ENCODE results near the gene ZSWIM7. TPM values are rescaled to one million over a fixed set of nuclear protein-coding genes. Genes with fewer than 3 reads are reported as not detected.

Gene ZSWIM7
- total RNA-seq, 1 experiment from 2014 or later: 41.3 TPM

DNA sequence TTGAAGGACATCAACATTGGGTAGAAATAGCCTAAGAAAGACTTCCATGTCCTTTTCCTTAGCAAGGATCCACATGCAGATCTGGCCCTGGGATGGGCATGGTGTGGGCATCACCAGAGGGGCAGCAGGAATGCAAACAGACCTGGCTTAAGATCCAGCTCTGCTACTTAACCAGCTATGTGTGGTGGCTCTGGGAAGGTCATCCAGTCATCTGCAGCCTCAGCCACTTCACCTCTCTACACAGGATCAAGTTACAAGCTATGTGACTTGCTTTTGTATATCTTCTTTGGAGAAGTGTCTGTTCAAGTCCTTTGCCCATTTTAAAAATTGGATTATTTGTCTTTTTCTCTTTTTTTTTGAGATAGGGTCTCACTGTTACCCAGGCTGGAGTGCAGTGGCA is 68.1 kb downstream of the ZSWIM7 start (continued):
- TF ChIP-seq, protein P1, sequence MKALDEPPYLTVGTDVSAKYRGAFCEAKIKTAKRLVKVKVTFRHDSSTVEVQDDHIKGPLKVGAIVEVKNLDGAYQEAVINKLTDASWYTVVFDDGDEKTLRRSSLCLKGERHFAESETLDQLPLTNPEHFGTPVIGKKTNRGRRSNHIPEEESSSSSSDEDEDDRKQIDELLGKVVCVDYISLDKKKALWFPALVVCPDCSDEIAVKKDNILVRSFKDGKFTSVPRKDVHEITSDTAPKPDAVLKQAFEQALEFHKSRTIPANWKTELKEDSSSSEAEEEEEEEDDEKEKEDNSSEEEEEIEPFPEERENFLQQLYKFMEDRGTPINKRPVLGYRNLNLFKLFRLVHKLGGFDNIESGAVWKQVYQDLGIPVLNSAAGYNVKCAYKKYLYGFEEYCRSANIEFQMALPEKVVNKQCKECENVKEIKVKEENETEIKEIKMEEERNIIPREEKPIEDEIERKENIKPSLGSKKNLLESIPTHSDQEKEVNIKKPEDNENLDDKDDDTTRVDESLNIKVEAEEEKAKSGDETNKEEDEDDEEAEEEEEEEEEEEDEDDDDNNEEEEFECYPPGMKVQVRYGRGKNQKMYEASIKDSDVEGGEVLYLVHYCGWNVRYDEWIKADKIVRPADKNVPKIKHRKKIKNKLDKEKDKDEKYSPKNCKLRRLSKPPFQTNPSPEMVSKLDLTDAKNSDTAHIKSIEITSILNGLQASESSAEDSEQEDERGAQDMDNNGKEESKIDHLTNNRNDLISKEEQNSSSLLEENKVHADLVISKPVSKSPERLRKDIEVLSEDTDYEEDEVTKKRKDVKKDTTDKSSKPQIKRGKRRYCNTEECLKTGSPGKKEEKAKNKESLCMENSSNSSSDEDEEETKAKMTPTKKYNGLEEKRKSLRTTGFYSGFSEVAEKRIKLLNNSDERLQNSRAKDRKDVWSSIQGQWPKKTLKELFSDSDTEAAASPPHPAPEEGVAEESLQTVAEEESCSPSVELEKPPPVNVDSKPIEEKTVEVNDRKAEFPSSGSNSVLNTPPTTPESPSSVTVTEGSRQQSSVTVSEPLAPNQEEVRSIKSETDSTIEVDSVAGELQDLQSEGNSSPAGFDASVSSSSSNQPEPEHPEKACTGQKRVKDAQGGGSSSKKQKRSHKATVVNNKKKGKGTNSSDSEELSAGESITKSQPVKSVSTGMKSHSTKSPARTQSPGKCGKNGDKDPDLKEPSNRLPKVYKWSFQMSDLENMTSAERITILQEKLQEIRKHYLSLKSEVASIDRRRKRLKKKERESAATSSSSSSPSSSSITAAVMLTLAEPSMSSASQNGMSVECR (CRISPR knock-in tag; IDR thresholded peaks at IDR 0.05; ENCODE audit: borderline replicate concordance): no peak
- TF ChIP-seq, protein P2, sequence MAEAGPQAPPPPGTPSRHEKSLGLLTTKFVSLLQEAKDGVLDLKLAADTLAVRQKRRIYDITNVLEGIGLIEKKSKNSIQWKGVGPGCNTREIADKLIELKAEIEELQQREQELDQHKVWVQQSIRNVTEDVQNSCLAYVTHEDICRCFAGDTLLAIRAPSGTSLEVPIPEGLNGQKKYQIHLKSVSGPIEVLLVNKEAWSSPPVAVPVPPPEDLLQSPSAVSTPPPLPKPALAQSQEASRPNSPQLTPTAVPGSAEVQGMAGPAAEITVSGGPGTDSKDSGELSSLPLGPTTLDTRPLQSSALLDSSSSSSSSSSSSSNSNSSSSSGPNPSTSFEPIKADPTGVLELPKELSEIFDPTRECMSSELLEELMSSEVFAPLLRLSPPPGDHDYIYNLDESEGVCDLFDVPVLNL (CRISPR knock-in tag; IDR thresholded peaks at IDR 0.05; ENCODE audit: borderline replicate concordance, low read depth): no peak
- TF ChIP-seq NR1H2 (CRISPR knock-in tag; IDR thresholded peaks at IDR 0.05) (no peak), GRHL2 (CRISPR knock-in tag; IDR thresholded peaks at IDR 0.05; ENCODE audit: insufficient replicate concordance, severe bottlenecking) (no peak), ETV6 (CRISPR knock-in tag; IDR thresholded peaks at IDR 0.05) (no peak), RELA (CRISPR knock-in tag; IDR thresholded peaks at IDR 0.05; ENCODE audit: borderline replicate concordance) (no peak)
- TF ChIP-seq, protein P3, sequence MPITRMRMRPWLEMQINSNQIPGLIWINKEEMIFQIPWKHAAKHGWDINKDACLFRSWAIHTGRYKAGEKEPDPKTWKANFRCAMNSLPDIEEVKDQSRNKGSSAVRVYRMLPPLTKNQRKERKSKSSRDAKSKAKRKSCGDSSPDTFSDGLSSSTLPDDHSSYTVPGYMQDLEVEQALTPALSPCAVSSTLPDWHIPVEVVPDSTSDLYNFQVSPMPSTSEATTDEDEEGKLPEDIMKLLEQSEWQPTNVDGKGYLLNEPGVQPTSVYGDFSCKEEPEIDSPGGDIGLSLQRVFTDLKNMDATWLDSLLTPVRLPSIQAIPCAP (CRISPR knock-in tag; IDR thresholded peaks at IDR 0.05): no peak
- TF ChIP-seq, protein P4, sequence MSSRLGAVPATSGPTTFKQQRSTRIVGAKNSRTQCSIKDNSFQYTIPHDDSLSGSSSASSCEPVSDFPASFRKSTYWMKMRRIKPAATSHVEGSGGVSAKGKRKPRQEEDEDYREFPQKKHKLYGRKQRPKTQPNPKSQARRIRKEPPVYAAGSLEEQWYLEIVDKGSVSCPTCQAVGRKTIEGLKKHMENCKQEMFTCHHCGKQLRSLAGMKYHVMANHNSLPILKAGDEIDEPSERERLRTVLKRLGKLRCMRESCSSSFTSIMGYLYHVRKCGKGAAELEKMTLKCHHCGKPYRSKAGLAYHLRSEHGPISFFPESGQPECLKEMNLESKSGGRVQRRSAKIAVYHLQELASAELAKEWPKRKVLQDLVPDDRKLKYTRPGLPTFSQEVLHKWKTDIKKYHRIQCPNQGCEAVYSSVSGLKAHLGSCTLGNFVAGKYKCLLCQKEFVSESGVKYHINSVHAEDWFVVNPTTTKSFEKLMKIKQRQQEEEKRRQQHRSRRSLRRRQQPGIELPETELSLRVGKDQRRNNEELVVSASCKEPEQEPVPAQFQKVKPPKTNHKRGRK (CRISPR knock-in tag; IDR thresholded peaks at IDR 0.05; ENCODE audit: borderline replicate concordance): no peak

DNA sequence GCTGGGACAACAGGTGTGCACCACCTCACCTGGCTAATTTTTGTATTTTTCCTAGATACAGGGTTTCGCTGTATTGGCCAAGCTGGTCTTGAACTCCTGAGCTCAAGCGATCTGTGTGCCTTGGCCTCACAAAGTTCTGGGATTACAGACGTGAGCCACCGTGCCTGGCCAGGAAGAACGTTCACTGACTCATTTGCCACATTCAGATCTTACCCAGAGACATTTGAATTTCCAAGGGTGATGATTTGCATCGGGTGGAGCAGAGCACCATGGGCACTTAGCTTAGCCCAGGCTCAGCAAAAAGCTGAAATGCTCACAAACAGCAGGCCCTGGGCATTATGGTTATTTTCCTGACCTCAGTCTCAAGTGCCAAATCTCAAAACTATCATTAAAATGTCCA is 69.1 kb downstream of the ZSWIM7 start:
- no peak overlapping the region for H3K4me3 Mint-ChIP-seq
- H3K36me3 Mint-ChIP-seq: no peaks in the 10 kb centered on the region
- no peaks in the 10 kb centered on the region for H3K9me3 Mint-ChIP-seq
- DNase-seq (ENCODE audit: low spot score) (no peak), ATAC-seq (no peak)
- peaks cover 12% of the 10 kb centered on the region for H3K4me1 Mint-ChIP-seq
- ChIA-PET CTCF (interaction anchor here (1.7 kb wide), 1 partner anchor 15 kb away, joined by 11 read pairs; the partner anchor contains the start of gene ADORA2B), POLR2A (interaction anchor here (0.7 kb wide), 1 partner anchor 33 kb away, joined by 3 read pairs; no protein-coding TSS in a partner anchor)
- no peaks in the 10 kb centered on the region for H3K27me3 Mint-ChIP-seq (ENCODE audit: low read depth)
- TF ChIP-seq, protein P5, sequence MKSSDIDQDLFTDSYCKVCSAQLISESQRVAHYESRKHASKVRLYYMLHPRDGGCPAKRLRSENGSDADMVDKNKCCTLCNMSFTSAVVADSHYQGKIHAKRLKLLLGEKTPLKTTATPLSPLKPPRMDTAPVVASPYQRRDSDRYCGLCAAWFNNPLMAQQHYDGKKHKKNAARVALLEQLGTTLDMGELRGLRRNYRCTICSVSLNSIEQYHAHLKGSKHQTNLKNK (CRISPR knock-in tag; IDR thresholded peaks at IDR 0.05): no peak
- TF ChIP-seq, protein P6, sequence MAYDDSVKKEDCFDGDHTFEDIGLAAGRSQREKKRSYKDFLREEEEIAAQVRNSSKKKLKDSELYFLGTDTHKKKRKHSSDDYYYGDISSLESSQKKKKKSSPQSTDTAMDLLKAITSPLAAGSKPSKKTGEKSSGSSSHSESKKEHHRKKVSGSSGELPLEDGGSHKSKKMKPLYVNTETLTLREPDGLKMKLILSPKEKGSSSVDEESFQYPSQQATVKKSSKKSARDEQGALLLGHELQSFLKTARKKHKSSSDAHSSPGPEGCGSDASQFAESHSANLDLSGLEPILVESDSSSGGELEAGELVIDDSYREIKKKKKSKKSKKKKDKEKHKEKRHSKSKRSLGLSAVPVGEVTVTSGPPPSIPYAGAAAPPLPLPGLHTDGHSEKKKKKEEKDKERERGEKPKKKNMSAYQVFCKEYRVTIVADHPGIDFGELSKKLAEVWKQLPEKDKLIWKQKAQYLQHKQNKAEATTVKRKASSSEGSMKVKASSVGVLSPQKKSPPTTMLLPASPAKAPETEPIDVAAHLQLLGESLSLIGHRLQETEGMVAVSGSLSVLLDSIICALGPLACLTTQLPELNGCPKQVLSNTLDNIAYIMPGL (CRISPR knock-in tag; IDR thresholded peaks at IDR 0.05): no peak
- TF ChIP-seq NR1H2 (CRISPR knock-in tag; IDR thresholded peaks at IDR 0.05): no peak
- no peak for TF ChIP-seq ETV6 (CRISPR knock-in tag; IDR thresholded peaks at IDR 0.05)
- no peak for TF ChIP-seq TEAD4 (CRISPR knock-in tag; IDR thresholded peaks at IDR 0.05)
- TF ChIP-seq, protein P7, sequence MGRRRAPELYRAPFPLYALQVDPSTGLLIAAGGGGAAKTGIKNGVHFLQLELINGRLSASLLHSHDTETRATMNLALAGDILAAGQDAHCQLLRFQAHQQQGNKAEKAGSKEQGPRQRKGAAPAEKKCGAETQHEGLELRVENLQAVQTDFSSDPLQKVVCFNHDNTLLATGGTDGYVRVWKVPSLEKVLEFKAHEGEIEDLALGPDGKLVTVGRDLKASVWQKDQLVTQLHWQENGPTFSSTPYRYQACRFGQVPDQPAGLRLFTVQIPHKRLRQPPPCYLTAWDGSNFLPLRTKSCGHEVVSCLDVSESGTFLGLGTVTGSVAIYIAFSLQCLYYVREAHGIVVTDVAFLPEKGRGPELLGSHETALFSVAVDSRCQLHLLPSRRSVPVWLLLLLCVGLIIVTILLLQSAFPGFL (CRISPR knock-in tag; IDR thresholded peaks at IDR 0.05; ENCODE audit: borderline replicate concordance): no peak
- no peak for TF ChIP-seq RELA (CRISPR knock-in tag; IDR thresholded peaks at IDR 0.05; ENCODE audit: borderline replicate concordance)
- TF ChIP-seq ZNF396 (CRISPR knock-in tag; IDR thresholded peaks at IDR 0.05; ENCODE audit: borderline replicate concordance): no peak
- TF ChIP-seq, protein P8, sequence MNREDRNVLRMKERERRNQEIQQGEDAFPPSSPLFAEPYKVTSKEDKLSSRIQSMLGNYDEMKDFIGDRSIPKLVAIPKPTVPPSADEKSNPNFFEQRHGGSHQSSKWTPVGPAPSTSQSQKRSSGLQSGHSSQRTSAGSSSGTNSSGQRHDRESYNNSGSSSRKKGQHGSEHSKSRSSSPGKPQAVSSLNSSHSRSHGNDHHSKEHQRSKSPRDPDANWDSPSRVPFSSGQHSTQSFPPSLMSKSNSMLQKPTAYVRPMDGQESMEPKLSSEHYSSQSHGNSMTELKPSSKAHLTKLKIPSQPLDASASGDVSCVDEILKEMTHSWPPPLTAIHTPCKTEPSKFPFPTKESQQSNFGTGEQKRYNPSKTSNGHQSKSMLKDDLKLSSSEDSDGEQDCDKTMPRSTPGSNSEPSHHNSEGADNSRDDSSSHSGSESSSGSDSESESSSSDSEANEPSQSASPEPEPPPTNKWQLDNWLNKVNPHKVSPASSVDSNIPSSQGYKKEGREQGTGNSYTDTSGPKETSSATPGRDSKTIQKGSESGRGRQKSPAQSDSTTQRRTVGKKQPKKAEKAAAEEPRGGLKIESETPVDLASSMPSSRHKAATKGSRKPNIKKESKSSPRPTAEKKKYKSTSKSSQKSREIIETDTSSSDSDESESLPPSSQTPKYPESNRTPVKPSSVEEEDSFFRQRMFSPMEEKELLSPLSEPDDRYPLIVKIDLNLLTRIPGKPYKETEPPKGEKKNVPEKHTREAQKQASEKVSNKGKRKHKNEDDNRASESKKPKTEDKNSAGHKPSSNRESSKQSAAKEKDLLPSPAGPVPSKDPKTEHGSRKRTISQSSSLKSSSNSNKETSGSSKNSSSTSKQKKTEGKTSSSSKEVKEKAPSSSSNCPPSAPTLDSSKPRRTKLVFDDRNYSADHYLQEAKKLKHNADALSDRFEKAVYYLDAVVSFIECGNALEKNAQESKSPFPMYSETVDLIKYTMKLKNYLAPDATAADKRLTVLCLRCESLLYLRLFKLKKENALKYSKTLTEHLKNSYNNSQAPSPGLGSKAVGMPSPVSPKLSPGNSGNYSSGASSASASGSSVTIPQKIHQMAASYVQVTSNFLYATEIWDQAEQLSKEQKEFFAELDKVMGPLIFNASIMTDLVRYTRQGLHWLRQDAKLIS (CRISPR knock-in tag; IDR thresholded peaks at IDR 0.05; ENCODE audit: borderline replicate concordance): no peak
- TF ChIP-seq, protein P9, sequence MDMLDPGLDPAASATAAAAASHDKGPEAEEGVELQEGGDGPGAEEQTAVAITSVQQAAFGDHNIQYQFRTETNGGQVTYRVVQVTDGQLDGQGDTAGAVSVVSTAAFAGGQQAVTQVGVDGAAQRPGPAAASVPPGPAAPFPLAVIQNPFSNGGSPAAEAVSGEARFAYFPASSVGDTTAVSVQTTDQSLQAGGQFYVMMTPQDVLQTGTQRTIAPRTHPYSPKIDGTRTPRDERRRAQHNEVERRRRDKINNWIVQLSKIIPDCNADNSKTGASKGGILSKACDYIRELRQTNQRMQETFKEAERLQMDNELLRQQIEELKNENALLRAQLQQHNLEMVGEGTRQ (CRISPR knock-in tag; IDR thresholded peaks at IDR 0.05): no peak
- no peak for TF ChIP-seq ZNF416 (CRISPR knock-in tag; IDR thresholded peaks at IDR 0.05)
- H3K27ac Mint-ChIP-seq: no peak overlapping the region

Data from WTC11 (cell line).